GDM1 (cell line): ENCODE results near the gene USP54.
"Not testable (repeated sequence)": the region's sequence is repeated elsewhere in the genome, so short reads cannot be mapped to it uniquely, and the experiment has no call there.

Experiments
- DNase-seq: peaks from one replicate; lab custom pipeline; 2025; lab: John Stamatoyannopoulos, UW

Gene USP54, protein sequence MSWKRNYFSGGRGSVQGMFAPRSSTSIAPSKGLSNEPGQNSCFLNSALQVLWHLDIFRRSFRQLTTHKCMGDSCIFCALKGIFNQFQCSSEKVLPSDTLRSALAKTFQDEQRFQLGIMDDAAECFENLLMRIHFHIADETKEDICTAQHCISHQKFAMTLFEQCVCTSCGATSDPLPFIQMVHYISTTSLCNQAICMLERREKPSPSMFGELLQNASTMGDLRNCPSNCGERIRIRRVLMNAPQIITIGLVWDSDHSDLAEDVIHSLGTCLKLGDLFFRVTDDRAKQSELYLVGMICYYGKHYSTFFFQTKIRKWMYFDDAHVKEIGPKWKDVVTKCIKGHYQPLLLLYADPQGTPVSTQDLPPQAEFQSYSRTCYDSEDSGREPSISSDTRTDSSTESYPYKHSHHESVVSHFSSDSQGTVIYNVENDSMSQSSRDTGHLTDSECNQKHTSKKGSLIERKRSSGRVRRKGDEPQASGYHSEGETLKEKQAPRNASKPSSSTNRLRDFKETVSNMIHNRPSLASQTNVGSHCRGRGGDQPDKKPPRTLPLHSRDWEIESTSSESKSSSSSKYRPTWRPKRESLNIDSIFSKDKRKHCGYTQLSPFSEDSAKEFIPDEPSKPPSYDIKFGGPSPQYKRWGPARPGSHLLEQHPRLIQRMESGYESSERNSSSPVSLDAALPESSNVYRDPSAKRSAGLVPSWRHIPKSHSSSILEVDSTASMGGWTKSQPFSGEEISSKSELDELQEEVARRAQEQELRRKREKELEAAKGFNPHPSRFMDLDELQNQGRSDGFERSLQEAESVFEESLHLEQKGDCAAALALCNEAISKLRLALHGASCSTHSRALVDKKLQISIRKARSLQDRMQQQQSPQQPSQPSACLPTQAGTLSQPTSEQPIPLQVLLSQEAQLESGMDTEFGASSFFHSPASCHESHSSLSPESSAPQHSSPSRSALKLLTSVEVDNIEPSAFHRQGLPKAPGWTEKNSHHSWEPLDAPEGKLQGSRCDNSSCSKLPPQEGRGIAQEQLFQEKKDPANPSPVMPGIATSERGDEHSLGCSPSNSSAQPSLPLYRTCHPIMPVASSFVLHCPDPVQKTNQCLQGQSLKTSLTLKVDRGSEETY (N-terminal part only)

GRCh38 chr10:73590881-73591799, at the start of gene USP54:
Gene USP54, minus strand, starts transcription at chr10:73591342. Its CDS starts 15,684 bp downstream, at chr10:73575658.
- peak; percentile 9 for DNase-seq

GRCh38 chr10:73639286-73639685, 48.1 kb upstream of the USP54 start:
- no peak for DNase-seq

DNA sequence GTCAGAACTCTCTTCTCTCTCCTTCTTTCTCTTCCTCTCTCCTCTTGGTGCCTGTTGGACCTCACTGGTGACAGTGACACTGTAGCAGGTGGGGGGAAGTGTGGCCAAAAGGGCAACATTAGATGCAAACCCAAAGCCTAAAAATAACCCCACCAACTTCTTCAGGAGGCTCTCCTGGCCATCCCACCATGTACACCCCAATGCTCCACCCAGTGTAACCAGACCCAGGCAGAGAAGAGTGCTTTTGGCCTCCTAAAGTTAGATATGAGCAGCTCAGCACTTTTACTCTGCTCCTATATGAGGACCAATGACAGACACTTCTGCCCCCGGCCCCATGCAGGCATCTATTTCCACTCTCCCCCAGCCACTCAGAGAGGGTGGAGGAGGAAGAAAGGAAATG, 44.6 kb upstream of the USP54 start:
- no peak for DNase-seq

DNA sequence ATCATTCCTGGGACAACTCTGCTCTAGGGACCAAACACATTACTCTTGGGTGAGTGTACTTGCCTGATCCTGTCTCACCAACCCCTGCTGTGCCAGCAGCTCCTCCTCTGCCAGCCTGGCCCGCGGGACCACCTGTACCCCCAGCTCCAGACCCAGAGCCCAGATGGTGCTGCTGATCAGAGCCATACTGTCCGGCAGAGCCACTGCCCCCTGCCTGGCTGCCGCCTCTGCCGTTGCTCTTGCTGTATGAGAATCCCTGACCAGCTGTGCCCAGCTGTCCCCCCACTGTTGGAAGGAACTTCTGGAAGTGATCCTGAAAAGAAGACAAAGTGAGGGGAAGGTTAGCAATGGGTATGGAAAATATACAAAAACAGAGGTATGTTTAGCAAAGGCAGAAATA, 43.3 kb upstream of the USP54 start:
- no peak for DNase-seq

DNA sequence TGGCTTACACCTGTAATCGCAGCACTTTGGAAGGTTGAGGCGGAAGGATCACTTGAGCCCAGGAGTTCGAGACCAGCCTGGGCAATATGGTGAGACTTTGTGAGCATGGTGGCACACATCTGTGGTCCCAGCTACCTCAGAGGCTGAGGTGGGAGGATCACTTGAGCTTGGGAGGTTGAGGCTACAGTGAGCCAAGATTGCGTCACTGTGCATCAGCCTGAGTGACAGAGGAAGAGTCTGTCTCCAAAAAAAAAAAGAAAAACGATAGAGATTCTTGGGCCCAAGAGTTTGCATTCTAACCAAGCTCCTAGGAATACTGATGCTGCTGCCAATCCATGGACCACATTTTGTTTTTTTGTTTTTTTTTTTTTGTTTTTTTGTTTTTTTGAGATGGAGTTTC, 38.0 kb upstream of the USP54 start:
- no peak for DNase-seq

DNA sequence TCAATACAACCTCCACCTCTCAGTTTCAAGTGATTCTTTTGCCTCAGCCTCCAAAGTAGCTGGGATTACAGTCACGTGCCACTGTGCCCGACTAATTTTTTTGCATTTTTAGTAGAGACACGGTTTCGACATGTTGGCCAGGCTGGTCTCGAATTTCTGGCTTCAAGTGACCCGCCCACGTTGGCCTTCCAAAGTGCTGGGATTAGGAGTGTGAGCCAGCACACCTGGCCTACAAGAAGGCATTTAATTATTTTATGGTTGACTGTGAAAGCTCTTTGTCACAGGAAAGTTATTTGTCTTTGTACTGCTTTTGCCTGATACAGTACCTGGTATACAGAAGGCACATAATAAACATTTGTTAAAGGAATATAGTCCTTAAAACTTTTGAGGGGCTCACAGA, 37.3 kb upstream of the USP54 start:
- no peak for DNase-seq

DNA sequence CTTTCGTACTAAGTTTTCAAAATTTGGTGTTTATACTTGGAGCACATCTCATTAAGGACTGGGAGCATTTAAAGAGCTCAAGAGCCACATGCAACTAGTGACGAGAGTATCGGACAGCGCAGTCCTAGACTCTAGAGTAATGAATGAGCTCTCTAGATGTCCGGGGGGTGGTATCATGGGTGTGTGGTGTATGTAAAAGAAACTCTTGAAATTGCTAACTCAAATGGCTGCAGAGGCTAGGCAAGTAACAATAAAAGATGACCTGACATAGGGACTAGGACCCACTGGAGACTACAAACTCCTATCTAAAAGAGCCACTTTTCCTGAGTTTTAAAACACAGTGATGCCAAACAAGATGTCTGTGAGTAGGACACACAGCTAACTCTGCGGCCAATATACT, 36.2 kb upstream of the USP54 start:
- DNase-seq: no peak

DNA sequence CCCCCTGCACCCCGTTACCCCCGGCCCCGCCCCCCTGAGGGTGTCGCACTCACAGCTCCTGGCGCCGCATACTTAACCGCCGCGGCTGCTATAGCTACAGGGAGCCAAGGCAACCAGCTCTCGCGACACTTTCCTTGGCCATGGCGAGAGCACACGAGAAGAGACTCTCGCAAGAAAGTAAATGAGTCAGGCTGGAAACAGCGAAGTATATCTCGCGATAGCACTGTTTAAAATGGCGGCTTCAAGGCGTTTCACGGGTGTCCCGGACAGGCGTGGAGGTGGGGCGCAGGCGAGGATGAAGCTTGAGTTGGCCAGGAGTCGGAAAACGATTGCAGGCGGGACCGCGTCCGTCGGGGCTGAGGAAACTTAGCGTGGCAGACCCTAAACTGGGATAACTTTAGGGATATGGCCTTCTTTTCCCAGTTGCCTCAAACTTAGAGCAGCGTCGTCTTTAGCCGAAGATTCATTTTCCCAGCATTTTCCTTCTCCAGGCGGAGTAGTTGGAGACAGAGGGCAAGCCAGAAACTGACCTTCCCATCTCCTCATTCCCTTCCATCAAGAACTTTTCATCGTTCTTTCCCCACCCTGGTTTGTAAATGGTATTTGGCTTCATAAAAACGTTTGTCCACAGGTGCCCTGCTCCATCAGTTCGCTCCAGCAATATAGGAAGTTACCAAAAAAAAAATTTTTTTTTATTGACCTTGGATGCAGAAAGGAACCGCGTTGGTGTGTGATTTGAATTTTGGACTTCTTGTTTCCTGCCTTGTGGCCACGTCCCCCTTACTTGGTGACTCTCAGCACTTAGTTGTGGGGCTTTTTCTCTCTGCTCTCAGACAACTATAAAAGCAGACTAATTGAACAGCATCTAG, 35.0 kb upstream of the USP54 start:
- DNase-seq: peak; percentile 92

GRCh38 chr10:73625004-73625883, 34.1 kb upstream of the USP54 start:
- DNase-seq: no peak

GRCh38 chr10:73623056-73623455, 31.9 kb upstream of the USP54 start:
- no peak for DNase-seq

DNA sequence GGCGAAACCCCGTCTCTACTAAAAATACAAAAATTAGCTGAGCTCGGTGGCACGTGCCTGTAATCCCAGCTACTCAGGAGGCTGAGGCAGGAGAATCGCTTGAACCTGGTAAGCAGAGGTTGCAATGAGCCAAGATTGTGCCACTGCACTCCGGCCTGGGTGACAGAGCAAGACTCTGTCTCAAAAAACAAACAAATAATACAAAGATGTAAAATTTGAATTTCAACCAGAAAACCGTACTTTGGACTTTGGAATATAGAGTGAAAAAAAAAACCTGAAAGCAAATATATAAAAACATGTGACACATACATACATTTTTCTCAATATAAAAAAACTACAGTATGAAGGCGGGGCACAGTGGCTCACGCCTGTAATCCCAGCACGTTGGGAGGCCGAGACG, 29.8 kb upstream of the USP54 start:
- DNase-seq: not testable (repeated sequence)

GRCh38 chr10:73617143-73617542, 26.0 kb upstream of the USP54 start:
- DNase-seq: not testable (repeated sequence)

- no peak for DNase-seq
Measured at GRCh38 chr10:73614720-73615119, 23.6 kb upstream of the USP54 start.

DNA sequence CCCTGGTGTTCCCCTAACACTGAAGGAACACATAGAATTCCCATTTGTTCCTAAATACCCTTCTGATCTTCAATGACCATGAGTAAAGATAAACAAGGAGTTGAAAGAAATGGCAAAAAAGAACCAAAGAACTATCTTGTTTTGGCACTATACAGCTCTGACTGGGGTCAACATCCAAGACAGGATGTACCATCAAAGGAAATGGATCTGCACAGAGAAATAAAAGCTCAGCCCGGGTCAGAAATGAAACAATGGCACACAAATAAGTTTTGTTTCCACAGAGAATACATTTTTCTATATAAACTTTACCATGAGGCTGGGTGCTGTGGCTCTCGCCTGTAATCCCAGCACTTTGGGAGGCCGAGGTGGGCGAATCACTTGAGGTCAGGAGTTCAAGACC, 18.0 kb upstream of the USP54 start:
- DNase-seq: no peak

DNA sequence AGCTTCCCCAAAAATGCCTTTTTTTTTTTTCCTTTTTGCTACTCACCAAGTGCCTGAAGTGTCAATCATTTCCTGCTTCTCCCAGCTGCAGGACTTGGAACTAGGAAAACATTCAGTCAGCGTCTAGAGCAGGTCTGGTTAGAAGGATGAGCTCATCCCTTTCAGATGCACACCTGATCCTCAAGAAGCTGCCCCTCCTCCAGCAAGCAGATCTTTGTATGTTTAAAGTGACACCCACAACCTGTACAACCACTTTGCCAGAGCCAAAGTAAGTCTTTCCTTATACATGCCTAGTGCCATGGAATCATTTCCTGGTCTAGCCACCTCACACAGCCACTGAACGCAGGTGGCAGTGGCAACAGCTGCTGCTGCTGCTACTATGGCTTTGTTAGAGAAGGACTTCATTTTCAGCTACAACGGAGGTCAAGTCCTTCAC, 10.4 kb upstream of the USP54 start:
- DNase-seq: no peak

GRCh38 chr10:73597346-73597745, 6.2 kb upstream of the USP54 start:
- DNase-seq: no peak

DNA sequence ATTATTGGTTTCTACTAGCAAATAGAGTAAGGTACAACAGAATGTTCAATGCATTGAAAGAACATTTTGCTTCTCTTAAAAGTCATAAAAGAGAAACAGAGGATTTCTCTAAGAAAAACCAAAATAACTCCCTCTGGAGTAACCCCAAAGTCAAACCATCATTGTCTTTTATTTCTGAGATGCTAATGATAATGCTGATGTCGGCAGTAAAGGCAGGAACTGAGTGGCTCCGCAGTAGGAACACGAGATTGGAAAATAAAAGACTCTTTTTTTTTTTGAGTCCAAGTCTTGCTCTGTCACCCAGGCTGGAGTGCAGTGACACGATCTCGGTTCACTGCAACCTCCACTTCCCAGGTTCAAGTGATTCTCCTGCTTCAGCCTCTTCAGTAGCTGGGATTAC, 2.7 kb upstream of the USP54 start:
- no peak for DNase-seq

GRCh38 chr10:73593110-73593509, 2.0 kb upstream of the USP54 start:
- DNase-seq: no peak

DNA sequence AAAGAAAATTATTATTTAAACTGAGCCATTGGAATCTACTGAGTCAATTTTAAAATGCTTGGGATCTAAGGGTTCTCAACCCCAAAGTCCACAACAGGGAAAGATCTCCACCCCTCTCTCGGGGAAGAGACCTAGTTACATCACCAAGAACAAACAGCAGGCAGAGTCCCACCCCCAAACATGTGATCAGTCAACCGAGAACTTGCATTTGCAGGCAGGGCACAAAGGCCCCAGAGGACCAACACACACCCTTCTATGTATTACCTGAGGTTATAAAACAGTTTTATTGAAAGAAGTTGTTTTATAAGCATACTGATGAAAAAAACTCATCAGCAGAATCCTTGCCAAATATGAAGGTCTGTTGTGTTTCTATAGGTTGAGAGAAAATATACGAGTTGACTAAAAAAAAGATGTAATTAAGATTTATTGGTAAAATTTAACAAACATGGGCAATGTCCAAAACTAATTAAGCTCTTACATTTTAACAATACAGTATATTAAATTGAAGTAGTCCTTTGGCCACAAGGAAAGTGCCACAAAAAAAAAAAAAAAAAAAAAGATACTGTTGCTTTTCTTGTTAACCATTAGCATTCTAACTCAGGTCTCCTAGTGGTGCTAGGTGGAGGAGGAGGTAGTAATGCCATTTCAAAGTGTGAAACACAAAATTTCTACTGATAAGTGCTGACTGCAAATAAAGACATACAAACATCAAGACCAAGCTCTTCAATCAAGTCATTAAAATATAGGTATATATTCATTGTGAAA, 975 bp upstream of the USP54 start:
- DNase-seq: no peak
